H9 (cell line): Measurements from ENCODE around the gene EOLA2. TPM values are rescaled to one million over a fixed set of nuclear protein-coding genes. Genes with fewer than 3 reads are reported as not detected.

Source experiments
- DNase-seq: peaks from one replicate; pipeline ENCODE4 v3.0.0-alpha.2; 2017
- H2AFZ ChIP-seq: one replicate; pipeline ENCODE4 v1.6.1; 2013; ENCODE audit warnings: mild to moderate bottlenecking, low read length, control low read depth, moderate library complexity
- H2AK5ac ChIP-seq: 2 replicates; pipeline ENCODE4 v1.6.1; 2013; ENCODE audit warnings: low read length, control low read depth, mixed read lengths; ENCODE audit not compliant: insufficient read length
- H2BK120ac ChIP-seq: one replicate; pipeline ENCODE4 v1.6.1; 2013; ENCODE audit warnings: low read depth, mild to moderate bottlenecking, low read length, control low read depth, inconsistent platforms; ENCODE audit not compliant: poor library complexity, severe bottlenecking
- H2BK12ac ChIP-seq: 2 replicates; pipeline ENCODE4 v1.6.1; 2013; ENCODE audit warnings: low read length, control low read depth, mixed read lengths, low read depth; ENCODE audit not compliant: insufficient read length
- H2BK15ac ChIP-seq: 2 replicates; pipeline ENCODE4 v1.6.1; 2013; ENCODE audit warnings: low read depth, low read length, control low read depth
- H2BK20ac ChIP-seq: one replicate; pipeline ENCODE4 v1.6.1; 2013; ENCODE audit warnings: low read depth, mild to moderate bottlenecking, low read length, control low read depth, inconsistent platforms; ENCODE audit not compliant: poor library complexity, severe bottlenecking
- H2BK5ac ChIP-seq: 2 replicates; pipeline ENCODE4 v1.6.1; 2013; ENCODE audit warnings: low read length, control low read depth, mixed read lengths; ENCODE audit not compliant: insufficient read length
- H3K14ac ChIP-seq: 2 replicates; pipeline ENCODE4 v1.6.1; 2013; ENCODE audit warnings: low read length, control low read depth; ENCODE audit not compliant: insufficient read depth
- H3K18ac ChIP-seq: 2 replicates; pipeline ENCODE4 v1.6.1; 2013; ENCODE audit warnings: low read depth, mild to moderate bottlenecking, mixed read lengths, low read length, control low read depth; ENCODE audit not compliant: insufficient read length
- H3K23ac ChIP-seq: 2 replicates; pipeline ENCODE4 v1.6.1; 2013; ENCODE audit warnings: low read length, control low read depth, mixed read lengths, low read depth; ENCODE audit not compliant: insufficient read length
- H3K23me2 ChIP-seq: 2 replicates; pipeline ENCODE4 v1.6.1; 2013; ENCODE audit warnings: low read depth, mild to moderate bottlenecking, mixed read lengths, low read length, control low read depth; ENCODE audit not compliant: insufficient read length, poor library complexity, severe bottlenecking
- H3K27ac ChIP-seq: 2 replicates; pipeline ENCODE4 v1.5.1; 2013; ENCODE audit warnings: low read length, control low read depth, mixed read lengths, low read depth; ENCODE audit not compliant: insufficient read length
- H3K27me3 ChIP-seq: 2 replicates; pipeline ENCODE4 v1.6.1; 2013; ENCODE audit warnings: low read length, control low read depth, inconsistent platforms; ENCODE audit not compliant: insufficient read depth
- H3K4ac ChIP-seq: 2 replicates; pipeline ENCODE4 v1.6.1; 2013; ENCODE audit warnings: low read depth, mild to moderate bottlenecking, control low read depth, inconsistent platforms, low read length, moderate library complexity
- H3K4me1 ChIP-seq: 2 replicates; pipeline ENCODE4 v1.6.1; 2013; ENCODE audit warnings: low read length, control low read depth, inconsistent platforms; ENCODE audit not compliant: insufficient read depth
- H3K4me2 ChIP-seq: 2 replicates; pipeline ENCODE4 v1.6.1; 2013; ENCODE audit warnings: low read length, control low read depth, mixed read lengths; ENCODE audit not compliant: insufficient read length, insufficient read depth
- H3K56ac ChIP-seq: 2 replicates; pipeline ENCODE4 v1.6.1; 2013; ENCODE audit warnings: low read depth, mild to moderate bottlenecking, mixed read lengths, low read length, control low read depth; ENCODE audit not compliant: insufficient read length
- H3K79me1 ChIP-seq: 2 replicates; pipeline ENCODE4 v1.6.1; 2013; ENCODE audit warnings: low read depth, mild to moderate bottlenecking, moderate library complexity, low read length, control low read depth, inconsistent platforms; ENCODE audit not compliant: insufficient read depth, poor library complexity, severe bottlenecking
- H3K79me2 ChIP-seq: 2 replicates; pipeline ENCODE4 v1.6.1; 2013; ENCODE audit warnings: low read length, control low read depth, inconsistent platforms; ENCODE audit not compliant: insufficient read depth
- H3K9ac ChIP-seq: 2 replicates; pipeline ENCODE4 v1.6.1; 2013; ENCODE audit warnings: low read length, control low read depth, mixed read lengths; ENCODE audit not compliant: insufficient read length; ENCODE audit errors: extremely low read depth
- H3K9me3 ChIP-seq: one replicate; pipeline ENCODE4 v1.6.1; 2013; ENCODE audit warnings: low read depth, low read length, inconsistent platforms; ENCODE audit not compliant: control insufficient read depth
- H3T11ph ChIP-seq: one replicate; pipeline ENCODE4 v1.6.1; 2013; ENCODE audit warnings: mild to moderate bottlenecking, low read length, control low read depth, inconsistent platforms
- H4K20me1 ChIP-seq: one replicate; pipeline ENCODE4 v1.6.1; 2013; ENCODE audit not compliant: control insufficient read depth, insufficient read length, insufficient read depth
- H4K5ac ChIP-seq: 2 replicates; pipeline ENCODE4 v1.6.1; 2013; ENCODE audit warnings: low read depth, mild to moderate bottlenecking, mixed read lengths, low read length, control low read depth; ENCODE audit not compliant: insufficient read length
- H4K8ac ChIP-seq: replicated peaks from 2 replicates; pipeline ENCODE4 v1.6.1; 2013; ENCODE audit warnings: low read length, control low read depth, mixed read lengths, low read depth; ENCODE audit not compliant: insufficient read length
- H4K91ac ChIP-seq: 2 replicates; pipeline ENCODE4 v1.6.1; 2013; ENCODE audit warnings: low read depth, mild to moderate bottlenecking, moderate library complexity, mixed read lengths, low read length, control low read depth; ENCODE audit not compliant: insufficient read length
- H3K27ac Mint-ChIP-seq, 3 experiments: 2 replicates in 2 of 3; 3 replicates in 1 of 3; pipeline ENCODE4 v1.8.0; 2020 to 2021; ENCODE audit warnings: mixed read lengths in 3 of 3, mild to moderate bottlenecking in 1 of 3, moderate library complexity in 1 of 3
- H3K27me3 Mint-ChIP-seq: 2 replicates; pipeline ENCODE4 v1.8.0; 2021; ENCODE audit warnings: low read depth, mild to moderate bottlenecking, moderate library complexity, mixed read lengths
- H3K36me3 Mint-ChIP-seq, 3 experiments: 2 replicates in 2 of 3; 3 replicates in 1 of 3; pipeline ENCODE4 v1.8.0; 2020 to 2021; ENCODE audit warnings: low read depth in 3 of 3, mixed read lengths in 3 of 3; ENCODE audit not compliant: insufficient read depth in 1 of 3
- H3K4me1 Mint-ChIP-seq, 2 experiments: 2 replicates each; pipeline ENCODE4 v1.8.0; 2020; ENCODE audit warnings: mixed read lengths in 2 of 2
- H3K4me3 Mint-ChIP-seq, 2 experiments: 2 replicates in 1 of 2; 3 replicates in 1 of 2; pipeline ENCODE4 v1.8.0; 2020 to 2021; ENCODE audit warnings: mild to moderate bottlenecking in 2 of 2, mixed read lengths in 2 of 2, moderate library complexity in 1 of 2
- H3K9me3 Mint-ChIP-seq, 2 experiments: 2 replicates in 1 of 2; 3 replicates in 1 of 2; pipeline ENCODE4 v1.8.0; 2020; ENCODE audit warnings: mild to moderate bottlenecking in 2 of 2, mixed read lengths in 2 of 2, moderate library complexity in 1 of 2
- CTCF ChIP-seq: fragments of 200-600 bp; sonication (generic); conservative IDR thresholded peaks from 3 replicates; pipeline ENCODE4 v1.8.0; 2021; ENCODE audit warnings: antibody characterized with exemption, mild to moderate bottlenecking
- WGBS: extraction: QIAGEN DNeasy Blood & Tissue Kit; methylation state at CpG from one replicate; pipeline ENCODE4 v1.1.7; 2013; ENCODE audit warnings: missing lambda C conversion rate, low lambda C conversion rate, mixed read lengths; ENCODE audit not compliant: insufficient read length; ENCODE audit errors: extremely low coverage; 5-methylcytosine and 5-hydroxymethylcytosine counted together
- long read RNA-seq: library from polyadenylated mRNA; unstranded; transcript quantifications from one replicate; pipeline ENCODE4 v2.0.0, GENCODE V29; 2020
- total RNA-seq: library from RNA; stranded (reverse); gene quantifications from 2 replicates; pipeline ENCODE4 v1.2.1, GENCODE V29; 2021

Gene EOLA2
- 38.9 and 39.6 TPM in 2 replicates for total RNA-seq
- long read RNA-seq, transcript CXorf40B-202 (5 exons, 1,316 nt) = minor isoform, 9 of 185 reads
- long read RNA-seq, transcript CXorf40B-205 (6 exons, 1,440 nt) = minor isoform, 27 of 185 reads
- long read RNA-seq, transcript CXorf40B-203 (5 exons, 1,653 nt) = major isoform, 54 of 185 reads
- long read RNA-seq, partial matches to known transcripts = 47 of 185 reads
- long read RNA-seq, other reads (novel, unspliced or antisense) = 45 of 185 reads

GRCh38 chrX:149938427-149938880 is at the start of gene EOLA2:
EOLA2 (minus strand) TSS chrX:149938491; CDS start chrX:149933874, 4,617 bp downstream.
- Histone ChIP-seq H3K56ac (no peak within 1 kb of the TSS), H3K4me1 (no peaks in the 10 kb centered on the region), H2BK120ac (no peak within 1 kb of the TSS), H3K79me1 (no peaks in the 10 kb centered on the region), H3K79me2 (no peaks in the 10 kb centered on the region), H3K27ac (no peak within 1 kb of the TSS), H2AFZ (no peak within 1 kb of the TSS), H4K91ac (no peak within 1 kb of the TSS), H4K8ac (no peak within 1 kb of the TSS), H3K27me3 (no peaks in the 10 kb centered on the region), H2BK5ac (no peak within 1 kb of the TSS), H4K20me1 (no peaks in the 10 kb centered on the region), H3T11ph (no peak within 1 kb of the TSS), H2BK15ac (no peak within 1 kb of the TSS), H2BK20ac (no peak within 1 kb of the TSS), H3K14ac (no peak within 1 kb of the TSS; the same call in 1 of the 2 replicates), H3K4me2 (peak within 1 kb of the TSS; percentile 40), H3K4ac (no peak within 1 kb of the TSS), H3K9ac (peak within 1 kb of the TSS; percentile 71), H3K9me3 (peaks cover 7% of the 10 kb centered on the region), H3K23me2 (peaks cover 7% of the 10 kb centered on the region), H4K5ac (no peak within 1 kb of the TSS), H2AK5ac (no peak within 1 kb of the TSS), H3K18ac (peak within 1 kb of the TSS; percentile 51), H2BK12ac (no peak within 1 kb of the TSS), H3K23ac (no peak within 1 kb of the TSS)
- H3K4me1 Mint-ChIP-seq = peaks cover 0 to 3% of the 10 kb centered on the region in 2 experiments; a peak in 1 of 4 replicates
- H3K9me3 Mint-ChIP-seq = peaks cover 37 to 44% of the 10 kb centered on the region in 2 experiments
- DNase-seq = peak; percentile 96
- WGBS = no CpG with 5 or more reads among the region's 39 CpGs
- peak; percentile 59 for TF ChIP-seq CTCF
- peaks cover 11 to 16% (median 13%) of the 10 kb centered on the region in 3 experiments for H3K36me3 Mint-ChIP-seq
- peak within 1 kb of the TSS; percentile 98 to 99 (median 99) for H3K27ac Mint-ChIP-seq
- H3K27me3 Mint-ChIP-seq = peaks cover 3% of the 10 kb centered on the region; the same call in 1 of the 2 replicates
- peak within 1 kb of the TSS; percentile 76 to 86 for H3K4me3 Mint-ChIP-seq
